Mesothelial cell of epicardium (in vitro differentiated cells): ENCODE data around the gene ARL4D. TPM values are rescaled to one million over a fixed set of nuclear protein-coding genes. Genes with fewer than 3 reads are reported as not detected.

Source experiments
- DNase-seq, 2 experiments: peaks; one replicate each; pipeline ENCODE4 v3.0.0; 2021; ENCODE audit warnings: low spot score in 2 of 2; ENCODE audit not compliant: unreplicated experiment in 2 of 2
- H3K27ac Mint-ChIP-seq: 2 replicates; pipeline ENCODE4 v1.8.0; 2021; ENCODE audit warnings: mixed read lengths
- H3K27me3 Mint-ChIP-seq: 2 replicates; pipeline ENCODE4 v1.8.0; 2021; ENCODE audit warnings: low read depth, mixed read lengths
- H3K36me3 Mint-ChIP-seq: 2 replicates; pipeline ENCODE4 v1.8.0; 2021; ENCODE audit warnings: mixed read lengths
- H3K4me1 Mint-ChIP-seq: 2 replicates; pipeline ENCODE4 v1.8.0; 2021; ENCODE audit warnings: mixed read lengths
- H3K4me3 Mint-ChIP-seq: 2 replicates; pipeline ENCODE4 v1.8.0; 2021; ENCODE audit warnings: mild to moderate bottlenecking, moderate library complexity, mixed read lengths
- H3K9me3 Mint-ChIP-seq: 2 replicates; pipeline ENCODE4 v1.8.0; 2021; ENCODE audit warnings: mixed read lengths
- CTCF ChIP-seq: fragments of 200-600 bp; sonication (generic); IDR thresholded peaks from one replicate; pipeline ENCODE4 v1.5.0; 2021; ENCODE audit warnings: antibody characterized with exemption; ENCODE audit not compliant: unreplicated experiment
- total RNA-seq: library from RNA; stranded (reverse); gene quantifications from 3 replicates; pipeline ENCODE4 v1.2.1, GENCODE V29; 2021

The ARL4D gene
- total RNA-seq, 1 donor from 2014 or later: 8.1 TPM

DNA sequence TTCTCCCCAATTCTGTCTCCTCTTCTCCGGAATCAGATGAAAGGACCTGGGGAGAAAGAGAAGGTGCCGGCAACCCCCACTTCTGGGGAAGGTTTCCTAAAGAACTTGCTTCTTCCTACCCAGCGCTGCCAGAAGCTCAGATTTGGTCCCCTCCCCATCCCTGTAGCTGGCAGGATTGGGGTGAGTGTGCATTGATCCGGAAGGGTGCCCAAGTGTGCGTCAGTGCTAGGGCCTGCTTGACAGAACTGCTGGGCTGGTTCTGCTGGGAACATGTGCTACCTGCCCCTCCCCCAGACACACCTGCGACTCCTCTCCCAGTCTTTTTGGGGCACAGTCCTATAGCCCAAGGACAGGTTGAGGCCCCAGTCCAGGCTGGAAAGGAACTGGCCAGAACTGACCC, 3.3 kb downstream of the ARL4D start:
- Mint-ChIP-seq H3K27me3 (no peaks in the 10 kb centered on the region), H3K27ac (no peak overlapping the region), H3K36me3 (peaks cover 2% of the 10 kb centered on the region), H3K4me3 (no peak overlapping the region), H3K4me1 (peaks cover 47% of the 10 kb centered on the region), H3K9me3 (no peaks in the 10 kb centered on the region)
- TF ChIP-seq CTCF: no peak
- no peak for DNase-seq

GRCh38 chr17:43402567-43402966, 3.8 kb downstream of the ARL4D start:
- Mint-ChIP-seq H3K36me3 (peaks cover 2% of the 10 kb centered on the region), H3K4me3 (no peak overlapping the region), H3K27ac (no peak overlapping the region), H3K9me3 (no peaks in the 10 kb centered on the region), H3K4me1 (peaks cover 51% of the 10 kb centered on the region), H3K27me3 (no peaks in the 10 kb centered on the region)
- no peak for TF ChIP-seq CTCF
- no peak for DNase-seq

- TF ChIP-seq CTCF: no peak
- Mint-ChIP-seq H3K4me1 (peaks cover 48% of the 10 kb centered on the region), H3K36me3 (peaks cover 2% of the 10 kb centered on the region), H3K27ac (no peak overlapping the region), H3K27me3 (no peaks in the 10 kb centered on the region), H3K4me3 (no peak overlapping the region), H3K9me3 (no peaks in the 10 kb centered on the region)
- DNase-seq: no peak
Measured at GRCh38 chr17:43403846-43404245, 5.1 kb downstream of the ARL4D start.

DNA sequence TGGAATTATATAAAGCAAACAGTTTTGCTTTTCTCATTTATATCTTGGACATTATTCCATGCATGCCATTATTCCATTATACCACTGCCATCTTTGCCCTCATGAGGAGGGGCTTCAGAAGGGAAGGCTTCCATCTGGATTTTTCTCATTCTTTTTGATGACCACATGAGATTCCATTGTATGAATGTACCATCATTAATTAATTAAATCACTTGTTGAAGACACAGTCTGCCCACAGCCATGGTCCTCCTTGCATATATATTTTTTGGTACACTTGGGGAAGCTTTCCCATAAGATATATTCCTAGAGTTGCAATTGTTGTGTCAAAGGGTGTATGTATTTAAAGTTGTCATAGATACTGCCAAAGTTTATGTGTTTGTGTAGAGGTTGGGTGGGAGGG, 7.1 kb downstream of the ARL4D start:
- no peak for TF ChIP-seq CTCF
- Mint-ChIP-seq H3K4me3 (no peak overlapping the region), H3K27me3 (no peaks in the 10 kb centered on the region), H3K9me3 (no peaks in the 10 kb centered on the region), H3K27ac (no peak overlapping the region), H3K36me3 (no peaks in the 10 kb centered on the region), H3K4me1 (peaks cover 33% of the 10 kb centered on the region)
- DNase-seq: no peak

- peak overlapping the region; percentile 87 for H3K27ac Mint-ChIP-seq
- DNase-seq: no peak
- no peak for TF ChIP-seq CTCF
- no peaks in the 10 kb centered on the region for H3K27me3 Mint-ChIP-seq
- H3K4me1 Mint-ChIP-seq: peaks cover 26% of the 10 kb centered on the region
- no peak overlapping the region for H3K4me3 Mint-ChIP-seq
- no peaks in the 10 kb centered on the region for H3K9me3 Mint-ChIP-seq
- no peaks in the 10 kb centered on the region for H3K36me3 Mint-ChIP-seq
Measured at GRCh38 chr17:43406676-43407645, 8.2 kb downstream of the ARL4D start.
